Activated T-cell treated with anti-CD3 and anti-CD28 coated beads, Interleukin-2, amount 50 U/mL, for 24 hours (primary cell): ENCODE measurements around the gene CBARP.
A peak's percentile ranks its signal among the peaks of the same experiment; 100 is the strongest.
"Not testable (repeated sequence)": the region's sequence is repeated elsewhere in the genome, so short reads cannot be mapped to it uniquely, and the experiment has no call there.

ENCODE experiments used
- DNase-seq: peaks from one replicate; pipeline ENCODE4 v3.0.0-alpha.2; 2020
- H3K27ac Mint-ChIP-seq: 2 replicates; pipeline ENCODE4 v1.8.0; 2020; ENCODE audit warnings: mild to moderate bottlenecking, mixed read lengths
- H3K27me3 Mint-ChIP-seq: 2 replicates; pipeline ENCODE4 v1.8.0; 2020; ENCODE audit warnings: mixed read lengths
- H3K36me3 Mint-ChIP-seq: 2 replicates; pipeline ENCODE4 v1.8.0; 2020; ENCODE audit warnings: low read depth, mixed read lengths
- H3K4me1 Mint-ChIP-seq: 2 replicates; pipeline ENCODE4 v1.8.0; 2020; ENCODE audit warnings: low read depth, mixed read lengths
- H3K4me3 Mint-ChIP-seq: 2 replicates; pipeline ENCODE4 v1.8.0; 2020; ENCODE audit warnings: mild to moderate bottlenecking, moderate library complexity, mixed read lengths
- H3K9me3 Mint-ChIP-seq: 2 replicates; pipeline ENCODE4 v1.8.0; 2020; ENCODE audit warnings: mixed read lengths

Gene CBARP

DNA sequence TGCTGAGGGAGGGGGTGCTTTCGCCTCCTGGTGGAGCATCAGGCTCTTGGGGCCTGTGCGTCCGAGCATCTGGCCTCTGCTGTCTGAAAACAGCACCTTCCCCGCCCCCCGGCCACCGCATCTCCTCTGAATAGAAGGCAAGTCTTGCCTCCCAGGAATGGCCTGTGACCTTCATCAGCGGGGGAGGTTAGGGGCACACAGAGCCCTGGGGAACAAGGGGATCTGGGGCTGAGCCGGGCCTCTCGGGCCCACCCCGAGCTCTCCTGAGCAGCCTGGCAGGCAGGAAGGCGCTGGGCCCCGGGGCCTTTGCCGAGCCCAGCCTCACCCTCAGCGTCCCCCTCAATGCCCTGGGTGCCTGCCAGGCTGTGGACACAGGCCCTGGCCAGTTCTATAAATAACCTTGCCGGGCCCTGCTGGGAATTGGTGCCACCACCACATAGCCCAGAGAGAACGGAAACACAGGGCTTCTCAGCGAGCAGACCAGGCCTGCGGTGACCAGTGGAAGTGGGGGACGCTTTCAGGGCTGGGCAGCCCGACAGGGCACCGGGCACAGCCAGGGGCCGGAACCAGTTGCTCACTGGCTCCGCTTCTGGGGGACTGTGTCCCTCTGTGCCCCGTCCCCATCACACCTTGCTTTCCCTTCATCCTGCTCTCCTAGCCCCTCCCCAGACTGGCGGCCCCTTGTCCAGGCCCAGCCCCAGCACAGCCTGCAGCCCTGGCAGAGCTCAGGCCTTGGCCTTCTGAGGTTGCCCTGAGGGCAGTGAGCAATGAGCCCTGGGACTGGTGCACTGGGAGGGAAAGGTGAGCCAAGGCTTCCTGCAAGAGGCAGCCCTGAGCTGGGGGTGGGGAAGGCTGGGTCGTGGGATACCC is 22.7 kb downstream of the CBARP start:
- Mint-ChIP-seq H3K36me3 (peaks cover 47% of the 10 kb centered on the region), H3K4me3 (no peak overlapping the region)
- DNase-seq, result no peak

DNA sequence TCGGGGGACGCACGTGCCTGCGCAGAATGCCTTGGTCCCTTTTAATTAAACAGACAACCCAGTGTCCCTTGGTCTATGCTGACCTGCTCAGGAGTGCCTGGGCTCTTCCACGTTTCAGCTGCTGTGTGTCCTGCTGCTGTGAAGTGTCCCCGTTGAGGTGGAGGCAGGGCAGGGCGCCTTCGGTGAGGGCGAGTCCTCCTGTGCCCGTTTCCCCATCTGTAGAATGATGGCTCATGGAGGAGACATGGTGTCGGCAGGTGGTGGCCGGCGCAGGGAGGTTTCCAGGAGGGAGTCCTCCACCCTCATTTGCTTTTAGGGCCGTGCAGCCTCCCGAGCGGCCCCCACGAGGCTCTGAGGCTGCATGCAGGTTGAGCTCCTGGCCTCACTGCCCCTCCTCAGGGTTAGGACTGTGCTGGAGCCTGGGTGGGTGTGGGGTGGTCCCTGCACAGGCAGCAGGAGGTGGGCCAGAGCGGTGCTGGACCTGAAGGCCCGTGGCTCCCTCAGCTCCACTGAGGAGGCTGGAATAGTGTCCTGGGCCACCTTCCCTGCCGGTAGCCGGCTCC is 23.4 kb downstream of the CBARP start:
- H3K4me3 Mint-ChIP-seq, result peak overlapping the region; percentile 70
- H3K27ac Mint-ChIP-seq, result peak overlapping the region; percentile 93
- no peaks in the 10 kb centered on the region for H3K27me3 Mint-ChIP-seq
- peaks cover 38% of the 10 kb centered on the region for H3K4me1 Mint-ChIP-seq
- H3K9me3 Mint-ChIP-seq, result no peaks in the 10 kb centered on the region
- H3K36me3 Mint-ChIP-seq, result peaks cover 52% of the 10 kb centered on the region
- no peak for DNase-seq

More for the DNA sequence above, 22.7 kb downstream of the CBARP start:
- Mint-ChIP-seq H3K9me3 (no peaks in the 10 kb centered on the region), H3K27ac (no peak overlapping the region), H3K27me3 (no peaks in the 10 kb centered on the region), H3K4me1 (peaks cover 32% of the 10 kb centered on the region)

DNA sequence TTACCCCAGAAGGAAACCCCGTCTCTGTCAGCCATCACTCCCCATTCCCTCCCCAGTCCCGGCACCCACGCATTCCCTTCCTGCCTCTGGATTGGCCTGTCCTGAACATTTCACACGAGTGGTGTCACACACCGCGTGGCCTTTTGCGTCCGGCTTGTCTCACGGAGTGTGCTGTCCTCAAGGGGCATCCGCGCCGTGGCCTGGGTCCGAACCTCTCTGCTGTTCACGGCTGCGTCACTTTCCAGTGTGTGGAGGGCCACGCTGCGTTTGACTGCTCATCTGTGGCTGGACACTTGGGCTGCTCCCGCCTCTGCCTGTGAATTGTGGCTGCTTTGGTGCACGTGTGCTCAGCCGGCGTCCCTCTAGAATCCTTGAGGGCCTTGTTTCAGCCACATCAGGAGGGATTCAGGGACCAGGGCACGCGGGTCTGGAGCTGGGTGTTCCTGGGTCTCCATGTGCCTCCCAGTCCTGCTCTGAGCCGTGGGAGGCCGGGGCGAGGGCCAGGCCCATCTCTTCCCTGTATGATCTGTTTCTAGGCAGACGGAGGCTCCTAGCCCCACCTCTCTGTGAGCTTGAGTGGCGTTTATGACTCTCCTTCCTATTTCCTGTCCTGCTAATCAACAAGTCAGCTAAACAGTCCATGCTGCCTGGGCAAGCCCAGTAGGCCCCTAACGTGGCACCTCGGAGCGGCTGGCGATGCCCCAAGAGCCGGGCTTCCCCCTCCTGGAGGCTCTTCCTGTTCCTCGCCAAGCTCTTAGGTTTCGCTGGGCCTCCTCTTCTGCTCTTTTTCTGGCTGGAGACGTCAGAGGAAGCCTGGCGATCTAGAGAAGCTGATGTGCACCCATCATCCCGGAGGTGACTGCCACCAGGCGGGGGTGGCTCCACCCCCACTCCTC is 24.2 kb downstream of the CBARP start:
- Mint-ChIP-seq H3K4me1 (peaks cover 42% of the 10 kb centered on the region), H3K27me3 (no peaks in the 10 kb centered on the region), H3K27ac (peak overlapping the region; percentile 93), H3K4me3 (peak overlapping the region; percentile 70), H3K9me3 (no peaks in the 10 kb centered on the region), H3K36me3 (peaks cover 56% of the 10 kb centered on the region)
- peak; percentile 67 for DNase-seq

DNA sequence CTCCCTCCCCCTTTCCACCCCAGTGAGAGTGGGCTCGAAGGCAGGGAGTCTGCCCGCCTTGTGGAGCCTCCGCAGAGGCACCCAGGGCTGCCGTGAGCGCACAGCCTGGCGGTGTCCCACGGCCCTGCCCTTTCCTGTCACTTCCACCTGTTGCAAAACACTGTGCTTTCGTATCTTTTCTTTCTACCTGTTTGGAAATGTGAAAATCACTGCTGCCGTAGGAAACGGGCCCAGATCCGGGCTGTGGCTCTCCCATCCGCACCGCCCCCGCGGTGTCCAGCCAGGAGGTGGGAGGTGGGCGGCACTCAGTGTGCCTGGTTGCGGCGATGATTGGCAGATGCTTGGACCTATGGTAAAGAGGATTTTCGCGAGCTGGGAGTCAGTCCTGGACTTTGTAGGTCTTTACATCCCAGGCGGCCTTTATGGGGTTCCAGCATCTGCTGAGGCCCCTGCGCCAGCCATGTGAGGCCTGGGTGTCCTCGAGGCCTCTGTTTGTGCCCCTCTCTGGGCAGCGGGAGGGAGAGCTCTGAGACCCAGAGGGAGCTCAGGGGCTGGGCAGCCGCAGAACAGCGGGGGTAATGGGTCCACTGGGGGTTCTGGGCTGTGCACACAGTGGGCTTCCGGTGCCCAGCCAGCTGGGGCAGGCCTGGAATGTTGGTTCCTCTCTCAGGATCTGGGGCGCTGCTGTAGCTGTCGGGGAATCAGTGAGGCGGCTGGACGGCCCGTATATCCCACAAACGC is 26.1 kb downstream of the CBARP start:
- Mint-ChIP-seq H3K9me3 (no peaks in the 10 kb centered on the region), H3K4me1 (peaks cover 48% of the 10 kb centered on the region), H3K27ac (peak overlapping the region; percentile 63), H3K36me3 (peaks cover 64% of the 10 kb centered on the region), H3K27me3 (no peaks in the 10 kb centered on the region), H3K4me3 (no peak overlapping the region)
- no peak for DNase-seq

- Mint-ChIP-seq H3K36me3 (peaks cover 56% of the 10 kb centered on the region), H3K27me3 (no peaks in the 10 kb centered on the region), H3K4me3 (peak overlapping the region; percentile 4), H3K27ac (peak overlapping the region; percentile 55), H3K4me1 (peaks cover 42% of the 10 kb centered on the region), H3K9me3 (no peaks in the 10 kb centered on the region)
- no peak for DNase-seq
Measured at GRCh38 chr19:1210227-1210538, 27.6 kb downstream of the CBARP start.

- DNase-seq, H3K9me3 Mint-ChIP-seq, H3K27me3 Mint-ChIP-seq: not testable (repeated sequence)
- Mint-ChIP-seq H3K27ac (peak overlapping the region; percentile 22), H3K36me3 (peaks cover 51% of the 10 kb centered on the region), H3K4me1 (peaks cover 40% of the 10 kb centered on the region), H3K4me3 (peak overlapping the region; percentile 42)
Measured at GRCh38 chr19:1208830-1209229, 29.0 kb downstream of the CBARP start.

DNA sequence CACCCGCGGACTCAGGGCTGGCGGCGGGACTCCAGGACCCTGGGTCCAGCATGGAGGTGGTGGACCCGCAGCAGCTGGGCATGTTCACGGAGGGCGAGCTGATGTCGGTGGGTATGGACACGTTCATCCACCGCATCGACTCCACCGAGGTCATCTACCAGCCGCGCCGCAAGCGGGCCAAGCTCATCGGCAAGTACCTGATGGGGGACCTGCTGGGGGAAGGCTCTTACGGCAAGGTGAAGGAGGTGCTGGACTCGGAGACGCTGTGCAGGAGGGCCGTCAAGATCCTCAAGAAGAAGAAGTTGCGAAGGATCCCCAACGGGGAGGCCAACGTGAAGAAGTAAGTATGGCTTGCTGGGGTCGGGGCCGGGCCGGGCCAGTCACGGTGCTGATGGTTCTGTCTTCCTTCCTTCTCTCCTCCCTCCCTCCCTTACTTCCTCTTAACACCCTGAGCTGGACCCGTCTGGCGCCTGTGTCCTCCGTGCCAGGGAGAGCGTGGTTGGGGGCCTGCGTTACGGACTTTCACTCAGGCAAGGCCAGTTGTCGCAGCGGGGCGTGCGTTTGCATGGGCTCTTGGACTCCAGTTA is 30.8 kb downstream of the CBARP start:
- Mint-ChIP-seq H3K4me3 (peak overlapping the region; percentile 94), H3K4me1 (peaks cover 41% of the 10 kb centered on the region), H3K27me3 (no peaks in the 10 kb centered on the region), H3K9me3 (no peaks in the 10 kb centered on the region), H3K27ac (peak overlapping the region; percentile 91), H3K36me3 (peaks cover 43% of the 10 kb centered on the region)
- no peak for DNase-seq

GRCh38 chr19:1206150-1206863 is 31.5 kb downstream of the CBARP start:
- peaks cover 38% of the 10 kb centered on the region for H3K36me3 Mint-ChIP-seq
- peak overlapping the region; percentile 94 for H3K4me3 Mint-ChIP-seq
- peaks cover 37% of the 10 kb centered on the region for H3K4me1 Mint-ChIP-seq
- peak; percentile 49 for DNase-seq
- peak overlapping the region; percentile 91 for H3K27ac Mint-ChIP-seq
- H3K27me3 Mint-ChIP-seq, result no peaks in the 10 kb centered on the region
- no peaks in the 10 kb centered on the region for H3K9me3 Mint-ChIP-seq

DNA sequence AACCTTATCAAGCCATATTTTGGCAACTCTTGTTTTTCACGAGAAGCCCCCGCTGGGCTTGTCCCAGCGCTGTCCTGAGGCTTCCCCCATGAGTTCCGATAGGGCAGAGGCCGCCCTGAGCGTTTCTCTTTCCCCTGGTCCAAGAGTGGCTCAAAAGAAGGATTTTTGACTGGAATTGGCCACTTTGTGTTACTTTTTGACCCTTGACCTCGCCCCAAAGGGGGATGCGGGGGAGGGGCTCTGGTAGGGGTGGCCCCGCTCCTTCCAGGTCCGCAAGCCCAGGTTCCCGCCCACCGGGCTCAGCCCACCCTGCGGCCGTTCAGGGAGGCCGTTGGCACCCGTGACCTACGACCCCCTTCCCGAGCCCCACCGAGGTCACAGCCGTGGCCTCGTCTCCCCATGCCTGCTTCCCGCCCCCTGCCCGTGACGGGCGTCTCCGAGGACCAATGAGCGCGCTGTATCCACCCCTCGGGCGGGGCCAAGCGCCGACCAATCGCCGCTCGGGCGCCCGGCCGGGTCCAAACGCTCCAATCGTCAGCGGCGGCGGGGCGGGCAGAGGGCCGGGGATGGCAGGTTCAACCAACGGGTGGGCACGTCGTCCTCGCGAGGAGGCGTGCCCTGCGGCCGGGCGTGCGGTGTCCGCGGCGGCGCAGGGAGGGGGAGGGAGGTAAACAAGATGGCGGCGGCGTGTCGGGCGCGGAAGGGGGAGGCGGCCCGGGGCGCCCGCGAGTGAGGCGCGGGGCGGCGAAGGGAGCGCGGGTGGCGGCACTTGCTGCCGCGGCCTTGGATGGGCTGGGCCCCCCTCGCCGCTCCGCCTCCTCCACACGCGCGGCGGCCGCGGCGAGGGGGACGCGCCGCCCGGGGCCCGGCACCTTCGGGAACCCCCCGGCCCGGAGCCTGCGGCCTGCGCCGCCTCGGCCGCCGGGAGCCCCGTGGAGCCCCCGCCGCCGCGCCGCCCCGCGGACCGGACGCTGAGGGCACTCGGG is 32.4 kb downstream of the CBARP start, which contains the start of gene STK11:
TSS of gene STK11 (plus strand) at position 665 of the 986 bp plus-strand sequence. CDS start 1,136 bp downstream, outside the sequence.
- peaks cover 34% of the 10 kb centered on the region for H3K4me1 Mint-ChIP-seq
- H3K27me3 Mint-ChIP-seq, result no peaks in the 10 kb centered on the region
- H3K4me3 Mint-ChIP-seq, result peak within 1 kb of the TSS; percentile 94
- no peaks in the 10 kb centered on the region for H3K9me3 Mint-ChIP-seq
- DNase-seq, result peak; percentile 100
- H3K27ac Mint-ChIP-seq, result peak within 1 kb of the TSS; percentile 91
- H3K36me3 Mint-ChIP-seq, result peaks cover 32% of the 10 kb centered on the region

- H3K27ac Mint-ChIP-seq, H3K36me3 Mint-ChIP-seq, H3K27me3 Mint-ChIP-seq, H3K4me3 Mint-ChIP-seq, H3K9me3 Mint-ChIP-seq, DNase-seq: not testable (repeated sequence)
- H3K4me1 Mint-ChIP-seq, result peaks cover 13% of the 10 kb centered on the region
Measured at GRCh38 chr19:1200614-1201013, 37.2 kb downstream of the CBARP start.

- Mint-ChIP-seq H3K27ac (no peak overlapping the region), H3K36me3 (no peaks in the 10 kb centered on the region), H3K4me3 (no peak overlapping the region), H3K9me3 (no peaks in the 10 kb centered on the region), H3K4me1 (peaks cover 12% of the 10 kb centered on the region), H3K27me3 (no peaks in the 10 kb centered on the region)
- DNase-seq, result no peak
Measured at GRCh38 chr19:1199531-1199930, 38.3 kb downstream of the CBARP start.

- Mint-ChIP-seq H3K4me1 (peaks cover 32% of the 10 kb centered on the region), H3K27ac (peak overlapping the region; percentile 84), H3K27me3 (no peaks in the 10 kb centered on the region), H3K36me3 (no peaks in the 10 kb centered on the region), H3K4me3 (no peak overlapping the region), H3K9me3 (no peaks in the 10 kb centered on the region)
- peak; percentile 68 for DNase-seq
Measured at GRCh38 chr19:1189419-1189818, 48.4 kb downstream of the CBARP start.
